H1 (cell line): Measurements from ENCODE around the gene GABPB1. TPM values are rescaled to one million over a fixed set of nuclear protein-coding genes. Genes with fewer than 3 reads are reported as not detected.

Experiments used
- ATF3 ChIP-seq: IDR thresholded peaks from 2 replicates; pipeline ENCODE4 v1.6.1; 2011; ENCODE audit warnings: low read depth, mild to moderate bottlenecking, low read length; ENCODE audit not compliant: insufficient read depth
- CHD2 ChIP-seq: IDR thresholded peaks from 2 replicates; pipeline ENCODE4 v1.6.1; 2012; ENCODE audit warnings: low read length, improper control_type of control experiment
- CREB1 ChIP-seq: IDR thresholded peaks from 2 replicates; pipeline ENCODE4 v1.6.1; 2012; ENCODE audit warnings: inconsistent platforms
- E2F6 ChIP-seq: IDR thresholded peaks from 2 replicates; pipeline ENCODE4 v1.6.1; 2012; ENCODE audit warnings: inconsistent platforms
- GABPA ChIP-seq: IDR thresholded peaks from 2 replicates; pipeline ENCODE4 v1.6.1; 2011; ENCODE audit warnings: mild to moderate bottlenecking, low read length, moderate library complexity, borderline replicate concordance; ENCODE audit not compliant: insufficient read depth
- GTF2F1 ChIP-seq: IDR thresholded peaks from 2 replicates; pipeline ENCODE4 v1.6.1; 2012; ENCODE audit warnings: low read depth, low read length, improper control_type of control experiment, borderline replicate concordance
- JUN ChIP-seq: IDR thresholded peaks from 2 replicates; pipeline ENCODE4 v1.6.1; 2011; ENCODE audit warnings: low read depth, mild to moderate bottlenecking, improper control_type of control experiment, low read length
- JUND ChIP-seq: IDR thresholded peaks from 2 replicates; pipeline ENCODE4 v1.6.1; 2011; ENCODE audit warnings: mild to moderate bottlenecking, improper control_type of control experiment, low read length
- KDM4A ChIP-seq: IDR thresholded peaks from one replicate; pipeline ENCODE4 v1.7.1; 2012; ENCODE audit warnings: low read depth, mild to moderate bottlenecking, moderate library complexity, low read length, inconsistent platforms; ENCODE audit not compliant: severe bottlenecking
- KDM5A ChIP-seq: fragments of 200-600 bp; IDR thresholded peaks from 2 replicates; pipeline ENCODE4 v1.7.1; 2012; ENCODE audit warnings: mild to moderate bottlenecking, low read length, inconsistent platforms, mixed read lengths
- MAX ChIP-seq: IDR thresholded peaks from 2 replicates; pipeline ENCODE4 v1.6.1; 2012; ENCODE audit warnings: inconsistent platforms
- NRF1 ChIP-seq: IDR thresholded peaks from 2 replicates; pipeline ENCODE4 v1.6.1; 2011; ENCODE audit warnings: mild to moderate bottlenecking, low read depth, low read length, improper control_type of control experiment
- PHF8 ChIP-seq: fragments of 200-600 bp; sonication (generic); conservative IDR thresholded peaks from 2 replicates; pipeline ENCODE4 v1.7.1; 2012; ENCODE audit warnings: low read depth, mild to moderate bottlenecking, inconsistent platforms, low read length, moderate library complexity
- POLR2AphosphoS5 ChIP-seq: IDR thresholded peaks from 2 replicates; pipeline ENCODE4 v1.6.1; 2011; ENCODE audit warnings: low read depth, low read length
- POU5F1 ChIP-seq: IDR thresholded peaks from 2 replicates; pipeline ENCODE4 v1.6.1; 2011; ENCODE audit warnings: low read depth, mild to moderate bottlenecking, low read length, moderate library complexity
- RXRA ChIP-seq: IDR thresholded peaks from 2 replicates; pipeline ENCODE4 v1.6.1; 2011; ENCODE audit warnings: low read depth, mild to moderate bottlenecking, low read length, moderate library complexity; ENCODE audit not compliant: insufficient read depth
- SIRT6 ChIP-seq: IDR thresholded peaks from one replicate; pipeline ENCODE4 v1.7.1; 2012; ENCODE audit warnings: low read length, inconsistent platforms
- SP1 ChIP-seq: IDR thresholded peaks from 2 replicates; pipeline ENCODE4 v1.6.1; 2011; ENCODE audit warnings: low read depth, low read length
- SP4 ChIP-seq: IDR thresholded peaks from 2 replicates; pipeline ENCODE4 v1.6.1; 2012; ENCODE audit warnings: low read length, inconsistent platforms
- SRF ChIP-seq: IDR thresholded peaks from 2 replicates; pipeline ENCODE4 v1.6.1; 2011; ENCODE audit warnings: mild to moderate bottlenecking, low read depth, low read length, moderate library complexity
- TAF1 ChIP-seq: IDR thresholded peaks from 2 replicates; pipeline ENCODE4 v1.6.1; 2011; ENCODE audit warnings: mild to moderate bottlenecking, low read depth, low read length
- TBP ChIP-seq: IDR thresholded peaks from 2 replicates; pipeline ENCODE4 v1.6.1; 2011; ENCODE audit warnings: low read depth, low read length, improper control_type of control experiment
- TEAD4 ChIP-seq: IDR thresholded peaks from 2 replicates; pipeline ENCODE4 v1.6.1; 2012; ENCODE audit warnings: low read depth, low read length, inconsistent platforms, mixed read lengths
- YY1 ChIP-seq: IDR thresholded peaks from 2 replicates; pipeline ENCODE4 v1.6.1; 2011; ENCODE audit warnings: low read depth, mild to moderate bottlenecking, low read length
- polyA plus RNA-seq, 7 experiments: library from polyadenylated mRNA; depleted of rRNA in 3 of 7; stranded (reverse) in 5 of 7; unstranded in 2 of 7; fragments of >200 nt in 5 of 7; fragments of 200-250 nt in 2 of 7; gene quantifications; 1 replicate in 5 of 7; 2 replicates in 1 of 7; 4 replicates in 1 of 7; pipeline versions ENCODE4 v1.2.1 to v1.2.3, GENCODE V29; 2011 to 2013; ENCODE audit warnings: missing spikeins in 2 of 7, mixed read lengths in 2 of 7
- total RNA-seq: library from RNA; stranded (reverse); fragmentation: NEBNext Ultra II Directional; extraction: Animal tissue kit (Norgen Biotek cat#: 25700); gene quantifications from 2 replicates; pipeline ENCODE4 v1.2.1, GENCODE V29; 2021

The GABPB1 gene
- total and polyA plus RNA-seq, 2 of the 8 experiments (the other 6 are each of a cell fraction or from before 2014, with no cell fraction given): 24.5 to 32.3 TPM

DNA sequence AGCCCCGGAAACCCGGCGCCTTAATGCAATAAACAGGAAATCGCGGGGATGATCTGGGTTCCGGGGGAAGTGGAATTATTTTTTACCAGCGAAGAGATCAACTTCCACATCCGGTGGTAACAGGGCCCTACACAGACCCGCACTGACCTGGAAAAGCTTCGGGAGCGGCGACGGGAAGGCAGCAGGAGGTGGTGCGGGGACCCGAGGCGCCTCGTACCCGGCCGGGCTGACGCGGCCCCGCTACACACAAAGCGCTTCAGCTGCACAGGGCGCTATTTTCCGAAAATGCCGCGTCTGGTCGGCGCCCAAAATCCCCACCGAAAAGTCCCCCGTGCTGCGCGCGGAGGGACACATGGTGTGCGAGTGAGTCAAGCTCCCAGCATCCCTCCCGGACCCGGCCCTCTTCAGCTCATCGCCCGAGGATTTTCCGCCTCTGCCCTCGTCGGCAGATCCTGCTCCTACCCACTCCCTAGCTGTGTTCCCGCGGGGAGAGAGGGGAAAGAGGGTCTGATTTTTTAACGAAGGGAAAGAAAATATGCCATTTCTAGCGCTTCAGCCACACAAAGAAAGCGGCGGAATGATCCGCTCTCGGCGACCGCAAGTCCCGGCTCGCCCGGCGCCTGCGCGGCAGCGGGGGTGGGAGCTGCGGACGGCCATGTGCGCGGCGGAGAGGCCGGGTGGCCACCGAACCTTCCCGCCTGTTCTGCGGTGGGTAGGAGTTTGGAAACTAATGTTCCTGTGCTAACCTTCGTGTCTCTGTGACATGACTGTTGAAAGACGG, at the start of gene GABPB1 (continued):
- 0 out of 2 replicates have a peak, but pooled peaks have one; percentile 33 for TF ChIP-seq KDM5A
- peak; percentile 85 for TF ChIP-seq CHD2
- no peak for TF ChIP-seq GABPA
- TF ChIP-seq JUN: no peak
- no peak for TF ChIP-seq ATF3
- TF ChIP-seq E2F6: peak; percentile 98
- TF ChIP-seq YY1: peak; percentile 60; the same call in 1 of the 2 replicates
- peak; percentile 93 for TF ChIP-seq POLR2AphosphoS5
- peak; percentile 77 for TF ChIP-seq TBP
- peak; percentile 46 for TF ChIP-seq KDM4A
- no peak for TF ChIP-seq TEAD4
- TF ChIP-seq POU5F1: no peak
- peak; percentile 85 for TF ChIP-seq SIRT6
- TF ChIP-seq MAX: peak; percentile 98
- TF ChIP-seq GTF2F1: 0 out of 2 replicates have a peak, but pooled peaks have one; percentile 21
- peak; percentile 61; the same call in 1 of the 2 replicates for TF ChIP-seq CREB1
- peak; percentile 26; the same call in 1 of the 2 replicates for TF ChIP-seq SP1
- peak; percentile 83 for TF ChIP-seq PHF8
- 0 out of 2 replicates have a peak, but pooled peaks have one; percentile 60 for TF ChIP-seq SP4
- TF ChIP-seq NRF1: peak; percentile 71
- TF ChIP-seq JUND: peak; percentile 70; the same call in 1 of the 2 replicates
- no peak for TF ChIP-seq RXRA
- peak; percentile 99 for TF ChIP-seq TAF1
- TF ChIP-seq SRF: no peak
